ENCODE data around the gene OR6B1. TPM values are rescaled to one million over a fixed set of nuclear protein-coding genes. Genes with fewer than 3 reads are reported as not detected.

OR6B1 gene
- total RNA-seq, 4 donors from 2014 or later = not detected

- WGBS, 2 donors = 64 to 77% methylated on average over 1 of the region's 1 CpG
- intact Hi-C loops (cut with DNase I; ENCODE audit: low total_unique reads) = no loop called here
- no peak for DNase-seq (ENCODE audit: low spot score in 2 of 2)
- TF ChIP-seq CTCF (IDR thresholded peaks at IDR 0.05) = no peak
- TF ChIP-seq POLR2A (IDR thresholded peaks at IDR 0.05) = no peak
- no peak overlapping the region for H3K4me3 ChIP-seq (ENCODE audit: low read depth, poor library complexity, severe bottlenecking)
Observed at GRCh38 chr7:143975617-143976016, 24.5 kb upstream of the OR6B1 start.

GRCh38 chr7:143978585-143978984 is 21.5 kb upstream of the OR6B1 start:
- H3K4me3 ChIP-seq (ENCODE audit: low read depth, poor library complexity, severe bottlenecking) = no peak overlapping the region
- no peak for DNase-seq (ENCODE audit: low spot score in 2 of 2)
- 76 to 86% methylated on average over 2 of the region's 2 CpGs for WGBS, 2 donors
- no peak for TF ChIP-seq CTCF (IDR thresholded peaks at IDR 0.05)
- TF ChIP-seq POLR2A (IDR thresholded peaks at IDR 0.05) = no peak
- intact Hi-C loops (cut with DNase I; ENCODE audit: low total_unique reads) = no loop called here

GRCh38 chr7:143979359-143979758 is 20.8 kb upstream of the OR6B1 start:
- no peak for DNase-seq (ENCODE audit: low spot score in 2 of 2)
- WGBS, 2 donors = 71 to 73% methylated on average over 1 of the region's 1 CpG
- TF ChIP-seq CTCF (IDR thresholded peaks at IDR 0.05) (no peak), POLR2A (IDR thresholded peaks at IDR 0.05) (no peak)
- H3K4me3 ChIP-seq (ENCODE audit: low read depth, poor library complexity, severe bottlenecking) = no peak overlapping the region
- intact Hi-C loops (cut with DNase I; ENCODE audit: low total_unique reads) = no loop called here

- 76 to 83% methylated on average over 2 of the region's 2 CpGs for WGBS, 2 donors
- H3K4me3 ChIP-seq (ENCODE audit: low read depth, poor library complexity, severe bottlenecking) = no peak overlapping the region
- intact Hi-C loops (cut with DNase I; ENCODE audit: low total_unique reads) = no loop called here
- DNase-seq (ENCODE audit: low spot score in 2 of 2) = no peak
- no peak for TF ChIP-seq POLR2A (IDR thresholded peaks at IDR 0.05)
- no peak for TF ChIP-seq CTCF (IDR thresholded peaks at IDR 0.05)
Observed at GRCh38 chr7:143979998-143980397, 20.1 kb upstream of the OR6B1 start.

GRCh38 chr7:143980746-143981510 is 19.2 kb upstream of the OR6B1 start:
- 87 to 88% methylated on average over 10 of the region's 10 CpGs for WGBS, 2 donors

More at GRCh38 chr7:143980746-143981510, 19.2 kb upstream of the OR6B1 start:
- intact Hi-C loops (cut with DNase I; ENCODE audit: low total_unique reads) = no loop called here
- no peak for DNase-seq (ENCODE audit: low spot score in 2 of 2)
- no peak for TF ChIP-seq CTCF (IDR thresholded peaks at IDR 0.05)
- TF ChIP-seq POLR2A (IDR thresholded peaks at IDR 0.05) = no peak
- H3K4me3 ChIP-seq (ENCODE audit: low read depth, poor library complexity, severe bottlenecking) = no peak overlapping the region

Measured in lower leg skin (tissue), 4 donors.